NCI-H2196 (cell line): Measurements from ENCODE around the gene GOLGA8K.
"Not testable (repeated sequence)": the region's sequence is repeated elsewhere in the genome, so short reads cannot be mapped to it uniquely, and the experiment has no call there.

Experiments
- DNase-seq: peaks from one replicate; lab custom pipeline; 2025; ENCODE audit not compliant: unreplicated experiment; lab: John Stamatoyannopoulos, UW

The GOLGA8K gene

DNA sequence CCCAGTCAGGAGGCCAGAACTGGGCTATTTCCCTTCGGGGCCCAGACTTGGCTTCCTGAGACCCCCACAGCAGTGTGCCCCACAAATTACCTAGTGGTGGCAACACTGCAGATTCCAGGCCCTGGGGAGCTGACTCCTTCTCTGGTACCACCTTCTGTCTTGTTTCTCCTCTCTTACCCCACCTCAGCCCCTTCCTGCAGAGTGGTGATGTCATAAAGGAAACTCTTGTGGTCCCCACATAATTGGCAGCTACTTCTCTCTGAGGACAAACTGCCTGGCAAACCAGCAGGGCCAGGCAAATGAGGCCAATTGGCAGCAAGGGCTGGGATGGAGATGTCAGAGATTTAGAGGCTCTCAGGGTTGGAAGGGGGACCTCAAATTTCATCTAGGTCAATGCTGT, 44.6 kb downstream of the GOLGA8K start:
- not testable (repeated sequence) for DNase-seq

GRCh38 chr15:32356909-32357308, 46.2 kb downstream of the GOLGA8K start:
- not testable (repeated sequence) for DNase-seq

- not testable (repeated sequence) for DNase-seq
These were observed 50.3 kb downstream of the GOLGA8K start for GRCh38 chr15:32352748-32353147.

DNA sequence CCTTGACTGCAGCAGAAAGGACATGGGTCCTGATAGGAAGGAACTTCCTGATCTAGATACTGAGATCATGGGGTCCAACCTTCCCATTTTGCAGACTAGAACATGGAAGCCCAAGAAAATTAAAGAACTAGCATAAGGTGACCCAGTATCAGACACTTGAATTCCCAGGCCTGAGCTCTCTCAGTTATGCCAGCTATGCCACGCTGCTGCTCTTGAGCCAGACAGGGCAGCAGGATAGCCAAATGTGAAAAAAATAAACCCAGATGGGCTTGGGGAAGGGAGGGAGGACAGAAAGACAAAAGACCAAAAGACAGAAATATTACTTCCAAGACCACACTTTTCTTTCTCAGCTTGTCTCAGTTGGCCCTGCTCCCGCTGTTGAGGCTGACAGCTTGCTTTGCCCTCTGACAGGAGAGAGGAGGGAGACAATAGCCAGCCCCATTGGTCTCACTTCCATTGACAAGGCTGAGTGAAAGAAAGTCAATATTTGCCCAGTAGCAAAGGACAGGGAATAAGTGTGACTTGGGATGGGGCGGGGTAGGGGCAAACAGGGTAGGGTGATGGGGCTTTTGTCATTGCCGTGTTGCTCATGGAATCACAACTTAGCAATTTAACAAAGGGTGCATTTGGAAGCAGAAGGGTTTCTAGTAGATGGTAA, 52.4 kb downstream of the GOLGA8K start:
- not testable (repeated sequence) for DNase-seq

DNA sequence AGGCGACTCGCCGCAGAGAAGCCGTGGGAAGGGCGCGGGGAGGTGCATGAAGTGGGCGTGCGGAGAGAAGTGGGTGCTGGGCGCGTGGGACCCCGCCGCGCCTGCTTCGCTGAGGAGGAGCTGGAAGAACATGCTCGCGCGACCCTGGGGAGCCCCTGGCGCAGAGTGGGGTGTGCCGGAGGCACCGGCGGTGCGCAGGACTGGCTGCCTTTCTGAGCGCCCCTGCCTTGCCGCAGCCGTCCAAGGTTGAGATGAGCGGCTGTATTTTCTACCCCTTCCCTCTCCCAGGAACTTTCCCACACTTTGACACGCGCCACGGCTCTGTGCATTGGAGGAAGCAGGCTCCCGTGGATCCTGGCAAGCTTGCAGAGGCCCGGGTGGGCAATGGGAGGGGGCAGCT, 56.1 kb downstream of the GOLGA8K start:
- DNase-seq = not testable (repeated sequence)

DNA sequence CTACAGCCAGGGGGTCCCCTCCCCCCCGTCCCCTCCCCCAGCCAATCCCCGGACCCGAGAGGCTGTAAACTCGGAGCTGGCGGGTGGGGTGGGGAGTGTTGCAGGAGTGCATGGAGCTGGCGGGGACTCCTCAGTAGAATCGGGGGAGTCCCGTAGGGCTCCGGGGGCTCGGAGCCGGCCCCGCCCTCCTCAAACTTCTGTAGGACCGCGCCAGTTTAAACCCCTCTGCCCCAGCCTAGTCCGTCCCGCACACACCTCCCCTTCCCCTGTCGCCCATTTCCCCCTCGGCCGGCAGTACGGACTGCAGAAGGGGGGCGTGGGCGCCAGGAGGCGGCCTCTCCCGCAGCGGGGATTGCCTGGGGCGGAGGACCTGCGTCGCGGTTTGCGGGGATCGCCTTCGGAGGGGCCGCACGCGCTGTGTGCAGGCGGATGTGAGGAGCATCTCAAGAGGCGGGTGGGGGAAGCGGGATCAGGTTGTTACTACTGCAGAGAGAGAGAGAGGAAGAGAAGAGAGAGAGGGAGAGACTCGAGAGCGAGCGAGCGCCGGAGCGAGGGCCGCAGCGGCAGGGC, 57.0 kb downstream of the GOLGA8K start:
- not testable (repeated sequence) for DNase-seq

GRCh38 chr15:32343921-32344320, 59.2 kb downstream of the GOLGA8K start:
- DNase-seq = not testable (repeated sequence)
